ENCODE results near the gene PTPN6.

The PTPN6 gene

DNA sequence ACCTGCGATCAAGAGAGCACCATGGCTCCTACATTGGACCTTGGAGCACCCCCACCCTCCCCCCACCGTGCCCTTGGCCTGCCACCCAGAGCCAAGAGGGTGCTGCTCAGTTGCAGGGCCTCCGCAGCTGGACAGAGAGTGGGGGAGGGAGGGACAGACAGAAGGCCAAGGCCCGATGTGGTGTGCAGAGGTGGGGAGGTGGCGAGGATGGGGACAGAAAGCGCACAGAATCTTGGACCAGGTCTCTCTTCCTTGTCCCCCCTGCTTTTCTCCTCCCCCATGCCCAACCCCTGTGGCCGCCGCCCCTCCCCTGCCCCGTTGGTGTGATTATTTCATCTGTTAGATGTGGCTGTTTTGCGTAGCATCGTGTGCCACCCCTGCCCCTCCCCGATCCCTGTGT lies 9.4 kb upstream of the PTPN6 start:
- DNase-seq (ENCODE audit: low spot score), result no peak

DNA sequence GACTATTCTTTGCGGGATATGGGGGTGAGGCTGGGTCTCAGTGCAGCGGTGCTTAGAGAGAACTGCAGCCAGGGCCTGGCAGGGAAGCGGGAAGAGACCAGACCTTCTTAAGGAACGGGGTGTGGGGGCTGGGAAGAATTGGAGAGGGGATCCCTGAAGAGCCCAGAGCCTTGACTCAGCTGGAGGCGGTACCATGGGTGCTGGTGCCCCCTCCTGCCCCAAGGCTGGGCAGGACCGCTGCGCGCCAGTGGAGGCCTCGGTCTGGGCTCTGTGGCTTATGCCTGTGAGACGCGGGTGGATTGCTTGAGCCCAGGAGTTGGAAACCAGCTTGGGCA lies 8.9 kb upstream of the PTPN6 start:
- DNase-seq (ENCODE audit: low spot score), result no peak

GRCh38 chr12:6943389-6943721 lies 7.8 kb upstream of the PTPN6 start:
- DNase-seq (ENCODE audit: low spot score), result peak; percentile 98

- DNase-seq (ENCODE audit: low spot score), result peak; percentile 99
Observed at GRCh38 chr12:6943722-6944380, 7.3 kb upstream of the PTPN6 start, which contains the start of the genes C12orf57 and RNU7-1. TSS of gene C12orf57 (plus strand) at chr12:6944022. CDS start at chr12:6944122, 100 bp downstream. TSS of gene RNU7-1 (plus strand) at chr12:6943816.

DNA sequence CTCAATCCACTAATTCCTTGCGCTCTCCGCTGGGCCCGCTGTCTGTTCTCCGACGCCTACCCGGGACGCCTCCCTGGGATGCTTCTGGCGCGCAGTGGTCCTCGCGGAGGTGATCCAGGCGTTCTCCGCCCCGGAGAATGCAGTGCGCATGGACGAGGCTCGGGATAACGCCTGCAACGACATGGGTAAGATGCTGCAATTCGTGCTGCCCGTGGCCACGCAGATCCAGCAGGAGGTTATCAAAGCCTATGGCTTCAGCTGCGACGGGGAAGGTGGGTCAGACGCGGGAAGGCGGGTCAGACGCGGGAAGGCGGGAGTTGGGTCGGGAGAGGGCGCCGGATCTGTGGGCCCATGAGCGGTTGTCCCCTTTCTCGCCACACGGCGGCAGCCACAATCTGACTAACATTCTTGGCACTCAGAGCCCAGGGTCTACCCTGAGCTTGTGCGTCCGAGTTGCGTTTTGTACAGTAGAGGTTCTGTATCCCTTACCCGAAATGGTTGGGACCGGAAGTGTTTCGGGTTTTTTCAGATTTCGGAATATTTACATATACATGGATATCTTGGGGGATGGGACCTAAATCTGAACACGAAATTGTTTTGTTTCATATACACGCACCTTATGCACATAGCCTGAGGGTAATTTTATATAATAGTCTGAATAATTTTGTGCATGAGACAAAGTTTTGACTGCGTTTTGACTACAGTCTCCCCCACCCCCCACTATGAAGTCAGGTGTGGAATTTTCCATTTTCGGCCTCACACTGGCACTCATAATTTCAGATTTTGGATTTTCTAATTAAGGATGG lies 6.6 kb upstream of the PTPN6 start:
- peak; percentile 95 for DNase-seq (ENCODE audit: low spot score)

DNA sequence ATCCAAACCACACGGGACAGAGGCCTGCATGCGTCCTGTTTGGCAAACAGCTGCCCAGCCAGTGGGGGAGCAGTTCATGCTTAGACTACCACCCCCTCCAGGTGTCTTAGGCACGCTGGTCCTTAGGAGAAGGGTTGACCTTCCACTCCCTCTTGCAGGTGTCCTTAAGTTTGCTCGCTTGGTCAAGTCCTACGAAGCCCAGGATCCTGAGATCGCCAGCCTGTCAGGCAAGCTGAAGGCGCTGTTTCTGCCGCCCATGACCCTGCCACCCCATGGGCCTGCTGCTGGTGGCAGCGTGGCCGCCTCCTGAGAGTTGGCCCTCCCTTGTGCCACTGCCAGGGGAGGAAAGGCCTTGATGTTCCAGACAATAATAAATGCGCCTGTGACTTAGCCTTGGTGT lies 5.5 kb upstream of the PTPN6 start:
- no peak for DNase-seq (ENCODE audit: low spot score)

GRCh38 chr12:6946033-6946919 lies 4.9 kb upstream of the PTPN6 start:
- DNase-seq (ENCODE audit: low spot score), result no peak

- no peak for DNase-seq (ENCODE audit: low spot score)
Observed at GRCh38 chr12:6946920-6947374, 4.2 kb upstream of the PTPN6 start.

- DNase-seq (ENCODE audit: low spot score), result no peak
Observed at GRCh38 chr12:6947615-6948014, 3.5 kb upstream of the PTPN6 start.

- DNase-seq (ENCODE audit: low spot score), result no peak
Observed at GRCh38 chr12:6948873-6949594, 2.1 kb upstream of the PTPN6 start.

DNA sequence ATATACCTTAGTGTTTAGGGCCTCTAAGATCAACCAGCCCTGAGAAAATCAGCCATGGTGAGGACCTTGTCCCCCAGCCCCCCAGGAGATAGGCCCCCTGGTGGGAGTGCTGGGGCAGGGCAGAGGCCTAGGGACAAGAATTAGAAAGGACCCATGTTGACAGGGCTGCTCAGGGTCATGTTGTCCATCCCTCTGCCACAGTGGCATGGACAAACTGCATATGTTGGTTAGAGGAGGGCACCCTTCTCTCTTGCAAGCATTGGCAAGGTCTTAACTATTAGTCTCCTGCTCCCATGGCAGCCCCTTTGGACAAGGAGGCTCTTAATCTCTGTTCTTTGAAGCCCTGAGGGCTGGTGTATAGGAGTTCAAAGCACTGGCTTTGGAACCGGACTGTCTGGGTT lies 755 bp upstream of the PTPN6 start:
- peak; percentile 64 for DNase-seq (ENCODE audit: low spot score)

DNA sequence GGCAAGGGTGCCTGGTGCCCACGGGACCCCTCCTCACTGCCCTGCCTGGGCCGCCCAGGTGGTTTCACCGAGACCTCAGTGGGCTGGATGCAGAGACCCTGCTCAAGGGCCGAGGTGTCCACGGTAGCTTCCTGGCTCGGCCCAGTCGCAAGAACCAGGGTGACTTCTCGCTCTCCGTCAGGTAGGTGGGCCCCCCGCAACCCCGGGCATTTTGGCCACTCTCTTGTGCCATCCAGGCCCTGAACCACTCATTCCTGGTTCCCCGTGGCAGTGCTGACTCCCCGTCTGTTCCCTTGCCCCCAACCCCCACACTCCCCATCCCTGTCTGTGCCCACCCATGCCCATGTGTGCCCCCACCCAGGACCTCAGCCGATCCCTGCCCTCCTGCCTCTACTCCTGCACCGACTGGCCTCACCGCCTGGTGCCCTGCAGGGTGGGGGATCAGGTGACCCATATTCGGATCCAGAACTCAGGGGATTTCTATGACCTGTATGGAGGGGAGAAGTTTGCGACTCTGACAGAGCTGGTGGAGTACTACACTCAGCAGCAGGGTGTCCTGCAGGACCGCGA lies 480 bp downstream of the PTPN6 start:
- DNase-seq (ENCODE audit: low spot score), result no peak

GRCh38 chr12:6952121-6952862 lies 1.1 kb downstream of the PTPN6 start:
- no peak for DNase-seq (ENCODE audit: low spot score)

DNA sequence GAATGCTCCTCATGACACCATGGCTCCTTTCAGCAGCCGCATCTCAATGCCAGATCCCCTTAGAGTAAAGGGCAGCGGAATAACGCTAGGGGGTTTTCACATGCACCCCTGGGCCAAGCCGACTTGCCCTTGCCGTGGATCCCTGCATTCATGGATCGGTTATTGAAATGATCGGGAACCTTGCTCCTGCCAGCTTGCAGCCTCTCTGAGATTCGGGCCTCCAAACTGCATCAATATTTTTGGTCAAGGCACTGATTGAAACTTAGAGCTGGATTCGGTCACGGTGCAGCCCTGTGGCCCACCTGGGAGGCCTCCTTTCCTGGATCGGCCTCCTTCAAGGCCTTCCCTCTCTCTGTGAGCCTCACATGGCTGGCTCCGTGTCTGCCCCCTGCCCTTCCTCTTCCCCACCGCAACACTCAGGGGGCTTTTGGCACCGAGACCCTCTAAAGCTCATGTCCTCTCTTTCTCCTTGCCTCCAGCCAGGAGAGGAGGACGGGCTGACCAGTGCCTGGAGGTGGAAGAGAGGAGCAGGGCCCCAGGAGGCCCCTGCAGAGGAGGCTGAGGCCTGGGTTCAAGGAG lies 1.8 kb downstream of the PTPN6 start:
- DNase-seq (ENCODE audit: low spot score), result no peak

DNA sequence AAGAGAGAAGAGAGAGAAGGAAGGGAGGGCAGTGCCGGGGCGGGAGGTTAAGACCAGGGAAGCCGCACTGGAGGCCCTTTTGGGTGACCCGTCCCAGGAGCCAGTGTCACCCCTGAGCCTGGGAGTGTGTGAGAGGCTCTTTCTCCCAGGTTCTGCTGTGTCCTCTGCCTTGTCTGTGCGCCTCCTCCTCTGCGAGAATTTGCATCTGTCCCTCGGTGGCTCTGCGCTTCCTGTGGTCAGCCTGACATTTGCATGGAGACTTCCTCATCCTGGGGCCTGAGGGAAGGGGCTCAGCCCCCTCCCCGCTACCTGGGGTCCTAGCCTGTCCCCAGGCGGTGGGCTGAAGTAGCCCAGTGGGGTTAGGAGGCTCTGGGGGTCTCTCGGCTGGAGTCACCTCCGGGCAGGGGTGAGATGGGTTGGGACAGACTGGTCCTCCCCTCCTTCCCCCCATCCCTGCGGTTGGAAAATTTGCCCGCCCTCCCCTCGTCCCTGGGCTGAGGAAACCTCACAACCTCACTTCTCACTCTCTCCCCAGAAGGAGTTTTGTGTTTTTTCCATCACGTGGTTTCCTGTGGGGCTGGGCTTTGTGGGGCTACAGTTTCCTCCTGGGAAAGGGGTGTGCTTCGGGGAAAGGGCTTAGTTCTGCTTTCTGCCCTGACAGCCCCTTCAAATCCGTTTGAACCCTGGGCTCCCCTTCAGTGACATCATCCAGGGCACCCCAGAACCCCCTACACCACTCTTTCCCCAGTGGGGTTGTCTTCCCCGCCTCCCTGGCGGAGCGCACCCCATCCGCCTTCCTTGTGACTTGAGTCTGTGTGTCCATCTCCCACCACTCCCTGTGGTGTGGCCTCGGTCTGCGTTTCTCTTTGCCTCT lies 2.5 kb downstream of the PTPN6 start:
- DNase-seq (ENCODE audit: low spot score), result no peak

- no peak for DNase-seq (ENCODE audit: low spot score)
Observed at GRCh38 chr12:6954316-6955107, 3.4 kb downstream of the PTPN6 start.

- no peak for DNase-seq (ENCODE audit: low spot score)
Observed at GRCh38 chr12:6955108-6956020, 4.2 kb downstream of the PTPN6 start.

Data from SK-N-DZ (cell line).